GM13977 (cell line): Measurements from ENCODE around the gene PIP5K1A.
A peak's percentile ranks its signal among the peaks of the same experiment; 100 is the strongest.

Experiments used
- DNase-seq: peaks from one replicate; pipeline ENCODE4 v3.0.0; 2012; ENCODE audit warnings: low spot score
- CTCF ChIP-seq: IDR thresholded peaks from 2 replicates; pipeline ENCODE4 v1.5.1; 2012; ENCODE audit warnings: mild to moderate bottlenecking, control low read depth; ENCODE audit not compliant: insufficient read depth; ENCODE audit errors: extremely low read depth, missing control alignments
- in situ Hi-C: fragments of 300-500 bp; cut with MboI; formaldehyde crosslinking; loops from one replicate; pipeline ENCODE4 v1.12.0; 2022; ENCODE audit warnings: low sequenced_read_pairs, low pct_unique_long_range_greater_than_20kb, mixed read lengths, inconsistent platforms; ENCODE audit not compliant: unreplicated experiment

The PIP5K1A gene

GRCh38 chr1:151251656-151252470 lies 53.5 kb downstream of the PIP5K1A start:
- peak; percentile 80 for TF ChIP-seq CTCF
- peak; percentile 81 for DNase-seq
- in situ Hi-C loops: no loop called here

- peak; percentile 97 for DNase-seq
- in situ Hi-C loops: no loop called here
- no peak for TF ChIP-seq CTCF
Measured at GRCh38 chr1:151254217-151255213, 56.2 kb downstream of the PIP5K1A start, which contains the start of gene PSMD4. PSMD4 (plus strand) TSS chr1:151254734; CDS start chr1:151254783, 49 bp downstream.

GRCh38 chr1:151255381-151255780 lies 57.0 kb downstream of the PIP5K1A start:
- peak; percentile 39 for DNase-seq
- TF ChIP-seq CTCF: no peak
- in situ Hi-C loops: no loop called here

GRCh38 chr1:151259351-151259750 lies 61.0 kb downstream of the PIP5K1A start:
- TF ChIP-seq CTCF: no peak
- in situ Hi-C loops: no loop called here
- DNase-seq: no peak

GRCh38 chr1:151265446-151266236 lies 67.3 kb downstream of the PIP5K1A start:
- no peak for TF ChIP-seq CTCF
- no peak for DNase-seq
- in situ Hi-C loops: no loop called here

- TF ChIP-seq CTCF: no peak
- DNase-seq: no peak
- in situ Hi-C loops: no loop called here
Measured at GRCh38 chr1:151266315-151266714, 68.0 kb downstream of the PIP5K1A start.
